Adipose tissue (tissue), 3 donors: Measurements from ENCODE around the gene RACK1. TPM values are rescaled to one million over a fixed set of nuclear protein-coding genes. Genes with fewer than 3 reads are reported as not detected.

Experiments used
- H3K27ac ChIP-seq: one replicate; pipeline ENCODE4 v1.5.1; 2013; ENCODE audit warnings: low read depth, low read length
- WGBS, 3 donors: extraction: QIAGEN DNeasy Blood & Tissue Kit; methylation state at CpG; one replicate each; pipeline ENCODE4 v1.1.7; 2013; 5-methylcytosine and 5-hydroxymethylcytosine counted together
- polyA plus RNA-seq, 3 donors: library from polyadenylated mRNA; stranded (reverse); fragments of 200-250 nt; gene quantifications; one replicate each; pipeline ENCODE4 v1.2.3, GENCODE V29; 2013
- donor health status: healthy with polysubstance abuse.
- donor health status: Bipolar disorder and iron deficiency.
- donor health status: healthy.

The RACK1 gene
- polyA plus RNA-seq, 3 donors: 2,124 to 2,647 (median 2,643) TPM

DNA sequence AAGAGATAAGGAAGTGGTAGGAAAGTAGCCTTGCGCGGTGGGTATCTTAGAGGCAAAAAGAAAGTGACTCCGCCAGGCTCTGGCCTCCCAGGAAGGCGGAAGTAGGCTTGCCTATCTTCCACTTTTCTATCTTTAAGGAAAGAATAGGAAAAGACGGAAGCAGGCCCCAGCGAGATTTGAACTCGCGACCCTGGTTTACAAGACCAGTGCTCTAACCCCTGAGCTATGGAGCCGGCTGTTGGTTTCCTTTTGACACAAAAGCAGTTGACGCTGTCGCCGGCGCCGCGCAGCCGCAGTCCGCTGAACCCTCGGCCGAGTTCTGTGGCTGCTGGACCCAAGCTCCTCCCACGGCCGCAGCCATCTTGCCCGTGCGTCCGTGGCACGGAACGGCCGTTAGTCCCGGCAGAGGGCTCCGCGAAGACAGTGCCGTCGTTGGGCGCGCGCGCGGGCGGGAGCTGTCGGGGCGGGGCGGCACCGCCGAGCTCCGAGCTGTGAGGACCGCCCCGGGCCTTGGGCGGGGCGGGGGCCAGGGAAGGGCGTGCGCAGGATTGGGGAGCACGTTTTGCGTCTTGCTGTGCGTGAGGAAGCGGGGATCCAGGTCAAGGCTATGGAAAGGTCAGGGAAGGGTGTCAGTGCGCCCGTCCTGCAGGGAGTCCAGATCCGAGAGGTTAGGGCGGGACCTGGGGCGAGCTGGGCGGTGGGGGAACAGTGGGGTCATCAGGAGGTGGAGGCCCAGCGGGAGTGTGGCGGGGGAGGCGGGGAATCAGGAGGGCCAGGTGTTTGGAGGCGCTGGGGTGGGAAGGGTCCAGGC is 52.0 kb downstream of the RACK1 start:
- 0 to 1% (median 1%) methylated on average over 61 to 64 of the region's 64 CpGs for WGBS, 3 donors
- no peak overlapping the region for H3K27ac ChIP-seq

DNA sequence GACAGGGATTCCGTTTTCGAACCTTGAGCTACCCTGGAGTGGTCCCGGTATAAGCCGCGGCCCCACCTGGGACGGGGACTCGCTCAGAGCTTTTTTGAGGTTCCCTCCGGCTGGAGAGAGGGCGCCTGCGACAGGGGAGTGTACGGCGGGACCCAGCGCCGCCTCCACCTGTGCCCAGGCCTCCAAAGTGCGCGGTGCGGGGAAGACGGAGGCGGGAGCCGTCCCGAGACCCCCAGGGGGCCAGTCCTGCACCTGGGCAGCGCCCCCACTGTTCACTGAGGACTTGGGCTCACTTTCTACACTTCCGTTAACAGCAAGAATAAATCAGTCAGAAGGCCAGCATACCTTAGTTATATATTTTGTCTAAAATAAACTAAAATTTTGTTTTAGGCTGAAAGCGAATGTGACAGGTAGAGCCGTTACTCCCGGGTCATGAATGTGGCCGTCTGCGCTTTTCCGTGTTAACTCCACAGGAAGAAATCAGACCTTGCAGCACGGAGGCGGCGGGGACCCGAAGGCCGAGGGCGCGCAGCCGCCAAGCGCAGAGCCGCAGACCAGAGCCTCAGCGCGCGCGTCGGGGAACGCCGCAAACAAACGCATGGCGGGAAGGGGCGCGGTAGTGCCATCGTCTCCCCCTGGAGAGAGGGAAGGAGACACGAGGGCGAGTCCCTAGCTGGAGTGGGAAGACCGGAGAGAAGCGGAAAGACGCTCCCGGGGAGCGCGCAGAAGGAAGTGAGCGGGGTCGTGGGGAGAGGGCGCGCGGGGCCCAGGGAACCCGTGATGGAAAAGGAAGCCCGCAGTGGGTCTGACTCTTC is 52.8 kb downstream of the RACK1 start:
- no peak overlapping the region for H3K27ac ChIP-seq
- WGBS, 3 donors: 0% methylated on average over 66 of the region's 66 CpGs

DNA sequence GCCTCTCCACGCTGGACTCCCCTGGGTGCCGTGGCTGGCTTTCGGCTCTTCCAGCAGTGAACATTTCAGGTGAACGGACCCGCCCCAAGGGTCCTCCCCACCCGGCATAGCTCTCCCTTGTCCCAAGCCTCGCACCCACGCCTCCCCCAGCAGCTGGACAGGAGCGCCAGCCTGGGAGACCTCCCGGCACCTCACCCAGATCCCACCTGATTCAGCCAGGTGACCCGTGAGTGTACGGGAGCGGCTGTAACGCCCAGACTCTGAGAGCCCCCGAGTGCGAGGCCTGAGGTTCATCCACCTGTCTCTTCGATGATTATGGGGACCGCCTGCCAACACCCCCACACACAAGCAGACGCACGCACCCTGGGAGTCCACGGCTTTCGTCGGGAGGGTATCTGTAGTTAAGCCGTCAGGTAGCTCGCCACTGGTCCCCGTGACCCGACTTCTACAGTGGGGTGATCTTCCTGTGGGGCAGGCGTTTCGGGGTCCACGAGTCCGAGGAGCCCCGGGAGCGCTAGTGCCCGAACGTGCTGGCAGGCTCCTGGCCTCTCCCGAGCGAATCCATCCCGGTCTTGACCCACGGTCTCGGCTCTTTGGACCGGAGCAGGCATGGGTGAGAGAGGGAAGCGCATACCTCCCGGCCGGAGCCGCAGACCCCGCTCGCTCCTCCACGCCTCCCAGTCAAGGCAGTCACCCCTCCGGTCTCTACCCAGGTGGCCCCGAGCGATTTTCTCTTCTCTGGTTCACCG is 53.6 kb downstream of the RACK1 start:
- WGBS, 3 donors: 0% methylated on average over 46 to 52 of the region's 52 CpGs
- no peak overlapping the region for H3K27ac ChIP-seq

- H3K27ac ChIP-seq: no peak overlapping the region
- WGBS, 3 donors: 0% methylated on average over 41 of the region's 41 CpGs
These were observed 54.2 kb downstream of the RACK1 start for GRCh38 chr5:181189363-181189961.

- H3K27ac ChIP-seq: no peak overlapping the region
- 0 to 1% (median 0%) methylated on average over 35 of the region's 35 CpGs for WGBS, 3 donors
These were observed 54.9 kb downstream of the RACK1 start for GRCh38 chr5:181188700-181189362.

- H3K27ac ChIP-seq: no peak overlapping the region
These were observed 56.0 kb downstream of the RACK1 start for GRCh38 chr5:181187500-181188213.

GRCh38 chr5:181186986-181187499 is 56.7 kb downstream of the RACK1 start:
- no peak overlapping the region for H3K27ac ChIP-seq
- 44 to 59% (median 50%) methylated on average over 8 of the region's 8 CpGs for WGBS, 3 donors

More at GRCh38 chr5:181187500-181188213, 56.0 kb downstream of the RACK1 start:
- 2 to 6% (median 3%) methylated on average over 37 of the region's 37 CpGs for WGBS, 3 donors

Other genes with a start within 250 kb of the RACK1 start
- gene BTNL9, start 203.6 kb downstream of the RACK1 start, polyA plus RNA-seq: 100 to 1,000 TPM in 2 of 3 donors, 10 to 100 TPM in 1; 25.3 to 467 (median 187) TPM
- gene OR2V1, start 112.7 kb downstream of the RACK1 start, polyA plus RNA-seq: not detected
- gene OR2V2, start 96.3 kb downstream of the RACK1 start, polyA plus RNA-seq: not detected
- 1 to 10 TPM; 1.1 to 8.9 (median 3.3) TPM for gene TRIM7, start 38.7 kb downstream of the RACK1 start, polyA plus RNA-seq
- gene TRIM41, start 20.6 kb downstream of the RACK1 start, polyA plus RNA-seq: 10 to 100 TPM; 13.8 to 20.9 (median 19.2) TPM
- gene TRIM52, start 17.2 kb upstream of the RACK1 start, polyA plus RNA-seq: 1 to 10 TPM; 6.7 to 8.3 (median 7.3) TPM
- not detected for gene OR4F3, start 123.4 kb upstream of the RACK1 start, polyA plus RNA-seq